ENCODE results near the gene FJX1.

DNA sequence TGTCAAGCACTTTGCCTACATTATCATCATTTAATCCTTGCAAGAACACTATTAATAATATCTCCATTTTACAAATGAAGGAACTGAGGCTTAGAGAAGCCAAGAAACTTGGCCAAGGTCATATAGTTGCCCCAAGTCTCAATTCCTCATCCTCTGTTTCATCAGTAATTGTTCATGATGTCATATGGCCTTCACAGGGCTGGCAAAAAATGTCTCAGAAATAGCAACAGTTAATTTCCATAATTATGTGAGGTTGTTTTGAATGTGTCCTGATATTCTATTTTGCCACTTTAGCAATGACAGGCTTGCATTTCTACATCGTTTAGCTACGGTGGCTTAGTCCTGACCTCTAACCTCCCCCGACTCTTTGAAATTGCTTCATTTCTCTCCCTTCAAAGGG lies 23.7 kb downstream of the FJX1 start:
- TF ChIP-seq, protein P1, sequence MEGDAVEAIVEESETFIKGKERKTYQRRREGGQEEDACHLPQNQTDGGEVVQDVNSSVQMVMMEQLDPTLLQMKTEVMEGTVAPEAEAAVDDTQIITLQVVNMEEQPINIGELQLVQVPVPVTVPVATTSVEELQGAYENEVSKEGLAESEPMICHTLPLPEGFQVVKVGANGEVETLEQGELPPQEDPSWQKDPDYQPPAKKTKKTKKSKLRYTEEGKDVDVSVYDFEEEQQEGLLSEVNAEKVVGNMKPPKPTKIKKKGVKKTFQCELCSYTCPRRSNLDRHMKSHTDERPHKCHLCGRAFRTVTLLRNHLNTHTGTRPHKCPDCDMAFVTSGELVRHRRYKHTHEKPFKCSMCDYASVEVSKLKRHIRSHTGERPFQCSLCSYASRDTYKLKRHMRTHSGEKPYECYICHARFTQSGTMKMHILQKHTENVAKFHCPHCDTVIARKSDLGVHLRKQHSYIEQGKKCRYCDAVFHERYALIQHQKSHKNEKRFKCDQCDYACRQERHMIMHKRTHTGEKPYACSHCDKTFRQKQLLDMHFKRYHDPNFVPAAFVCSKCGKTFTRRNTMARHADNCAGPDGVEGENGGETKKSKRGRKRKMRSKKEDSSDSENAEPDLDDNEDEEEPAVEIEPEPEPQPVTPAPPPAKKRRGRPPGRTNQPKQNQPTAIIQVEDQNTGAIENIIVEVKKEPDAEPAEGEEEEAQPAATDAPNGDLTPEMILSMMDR (IDR thresholded peaks at IDR 0.05), result no peak
- TF ChIP-seq POLR2A (IDR thresholded peaks at IDR 0.05), result no peak
